Endometrial microvascular endothelial cells (primary cell): ENCODE data around the gene ESR1. TPM values are rescaled to one million over a fixed set of nuclear protein-coding genes. Genes with fewer than 3 reads are reported as not detected.

ENCODE experiments used
- in situ Hi-C: cut with HindIII; loops from 2 replicates; pipeline ENCODE4 v1.10.0; 2017; ENCODE audit warnings: low sequenced_read_pairs, low pct_unique_long_range_greater_than_20kb; ENCODE audit errors: inconsistent ontology term
- total RNA-seq: library from RNA; depleted of rRNA; stranded (reverse); fragments of >200 nt; gene quantifications from one replicate; pipeline ENCODE4 v1.2.3, GENCODE V29; 2015; ENCODE audit errors: inconsistent ontology term

The ESR1 gene
- total RNA-seq, 1 donor from 2014 or later = not detected

GRCh38 chr6:152170702-152171667 lies 363.5 kb downstream of the ESR1 start:
- in situ Hi-C loops = no loop called here

GRCh38 chr6:152173321-152173720 lies 365.8 kb downstream of the ESR1 start:
- in situ Hi-C loops = no loop called here

- in situ Hi-C loops = no loop called here
Measured at GRCh38 chr6:152173957-152174356, 366.5 kb downstream of the ESR1 start.

- in situ Hi-C loops = no loop called here
Measured at GRCh38 chr6:152176268-152176667, 368.8 kb downstream of the ESR1 start.
